Stimulated activated CD4-positive, alpha-beta T cell treated with anti-CD3 and anti-CD28 coated beads, TNF-alpha, amount 100 ng/mL, for 1 hour (primary cell): Measurements from ENCODE around the gene FMO5.

Source experiments
- DNase-seq, 3 donors: peaks; one replicate each; pipeline ENCODE4 v3.0.0-alpha.2; 2020; ENCODE audit warnings: low read depth in 3 of 3, low spot score in 1 of 3

Gene FMO5

GRCh38 chr1:147151244-147151643 lies 73.9 kb downstream of the FMO5 start:
- no peak for DNase-seq

- DNase-seq: no peak
Measured at GRCh38 chr1:147142886-147143285, 82.3 kb downstream of the FMO5 start.
